IPS-NIHi11 (cell line): Measurements from ENCODE around the gene NAP1L1.
"Not testable (repeated sequence)": the region's sequence is repeated elsewhere in the genome, so short reads cannot be mapped to it uniquely, and the experiment has no call there.

Source experiments
- DNase-seq: peaks from one replicate; pipeline ENCODE4 v3.0.0; 2012; ENCODE audit warnings: mixed read lengths, low spot score

NAP1L1 gene

GRCh38 chr12:75990189-75990912 is 94.1 kb downstream of the NAP1L1 start:
- DNase-seq: no peak

GRCh38 chr12:75987709-75988108 is 96.8 kb downstream of the NAP1L1 start:
- not testable (repeated sequence) for DNase-seq
